ENCODE results near the gene MED20.

- TF ChIP-seq CTCF (IDR thresholded peaks at IDR 0.05 in 2 of 3, conservative IDR thresholded peaks at IDR 0.05 in 1 of 3; ENCODE audit: borderline replicate concordance in 1 of 3, insufficient read depth in 1 of 3, low read depth in 2 of 3, low read length in 2 of 3) = no peak
- no peak for TF ChIP-seq RAD21 (IDR thresholded peaks at IDR 0.05; ENCODE audit: low read depth)
- TF ChIP-seq, protein P1, sequence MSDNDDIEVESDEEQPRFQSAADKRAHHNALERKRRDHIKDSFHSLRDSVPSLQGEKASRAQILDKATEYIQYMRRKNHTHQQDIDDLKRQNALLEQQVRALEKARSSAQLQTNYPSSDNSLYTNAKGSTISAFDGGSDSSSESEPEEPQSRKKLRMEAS (IDR thresholded peaks at IDR 0.05) = no peak
- TF ChIP-seq POLR2AphosphoS5 (IDR thresholded peaks at IDR 0.05; ENCODE audit: low read depth, low read length) = no peak
- TF ChIP-seq EZH2 (IDR thresholded peaks at IDR 0.05) = no peak
These were observed 49.2 kb downstream of the MED20 start for GRCh38 chr6:41871691-41872090.
